HG02610 (cell line): ENCODE measurements around the gene TFAP2A.

Experiments used
- ATAC-seq: cut with Tn5 transposase; IDR thresholded peaks from one replicate; pipeline ENCODE4 v1.9.1; 2021; ENCODE audit warnings: mild to moderate bottlenecking, moderate library complexity; ENCODE audit not compliant: unreplicated experiment

Gene TFAP2A

DNA sequence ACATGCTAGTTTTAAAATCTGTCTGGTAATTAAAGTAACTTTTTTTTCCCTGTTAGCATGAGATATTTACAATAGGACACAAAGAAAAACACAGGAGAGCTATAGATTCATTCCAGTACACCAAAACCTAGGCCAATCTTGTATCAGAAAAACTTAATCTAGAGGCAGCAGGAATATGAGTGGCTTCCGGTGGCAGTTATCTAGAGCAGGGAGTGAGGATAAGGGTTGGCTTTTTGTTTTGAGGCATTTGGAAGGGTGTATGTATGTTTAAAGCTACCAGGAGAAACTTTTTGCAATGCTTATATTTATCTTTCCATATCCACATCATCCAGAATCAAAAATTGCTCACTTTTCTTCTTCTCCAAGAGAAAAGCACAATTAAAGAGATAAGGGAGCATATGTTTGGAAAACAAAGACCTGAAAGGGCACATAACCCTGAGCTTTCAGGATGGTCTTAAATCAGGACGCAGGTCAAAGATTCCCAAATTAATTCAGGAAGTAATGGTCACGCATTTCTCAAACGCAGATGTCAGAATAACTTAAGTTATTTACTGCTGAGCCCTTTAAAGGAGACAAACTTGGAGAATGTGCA is 13.1 kb downstream of the TFAP2A start:
- ATAC-seq, result no peak

DNA sequence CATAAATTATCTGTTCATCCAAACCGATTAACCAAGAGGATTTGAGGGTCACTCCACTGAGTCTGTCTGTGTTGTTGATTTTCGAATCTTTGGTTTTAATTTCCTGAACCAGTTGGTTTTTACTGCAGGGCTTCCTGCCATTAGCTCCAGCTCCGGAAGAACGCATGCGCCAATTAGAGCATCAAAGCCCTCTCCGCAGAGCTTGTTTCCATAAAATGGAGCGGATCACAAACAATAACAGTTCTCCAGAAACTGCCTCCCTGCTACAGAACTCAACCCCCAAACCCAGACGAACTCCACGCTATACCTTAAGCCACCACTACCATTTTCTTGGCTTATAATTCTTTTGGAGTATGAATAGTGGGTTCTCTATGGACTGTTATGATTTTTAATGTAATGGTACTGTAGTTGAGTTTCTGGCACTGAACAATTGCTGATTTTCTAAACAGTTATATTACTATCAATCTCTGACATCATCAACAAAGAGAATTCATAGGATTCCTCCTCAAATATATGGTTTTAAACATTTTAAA is 13.8 kb downstream of the TFAP2A start:
- ATAC-seq, result no peak

DNA sequence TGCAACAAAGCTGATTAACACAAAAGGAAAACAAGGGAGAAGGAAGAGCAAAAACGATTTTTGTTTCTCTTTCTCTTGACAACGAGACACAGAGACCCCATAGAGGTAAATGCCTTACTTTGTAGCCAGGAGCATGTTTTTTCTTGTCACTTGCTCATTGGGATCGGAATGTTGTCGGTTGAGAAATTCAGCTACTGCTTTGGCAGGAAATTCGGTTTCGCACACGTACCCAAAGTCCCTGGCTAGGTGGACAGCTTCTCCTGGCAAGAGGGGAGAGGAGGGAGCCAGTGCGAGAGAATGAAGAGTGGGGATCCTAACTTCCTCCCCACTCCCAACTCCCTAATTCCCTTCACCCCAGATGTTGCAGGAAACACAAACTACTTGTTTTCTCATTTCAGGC is 14.5 kb downstream of the TFAP2A start:
- no peak for ATAC-seq

DNA sequence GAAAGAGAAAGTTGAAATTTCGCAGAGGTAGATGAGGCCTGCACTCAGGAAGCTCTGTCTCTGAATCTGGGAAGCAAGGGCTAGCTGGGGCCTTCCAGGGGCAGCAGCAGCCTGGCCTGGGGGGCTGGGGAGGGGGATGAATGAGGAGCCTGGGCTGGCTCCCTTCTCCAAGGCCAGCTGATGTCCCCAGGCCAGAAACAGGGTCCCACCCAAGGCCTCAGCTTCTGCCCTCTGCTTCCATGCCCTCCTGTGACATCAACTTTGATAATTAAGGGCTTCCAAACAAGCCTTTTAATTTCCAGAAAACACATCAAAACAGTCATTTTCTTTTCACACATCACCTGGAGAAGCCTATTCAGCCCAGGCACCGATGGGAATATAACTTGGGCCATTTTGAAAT is 15.4 kb downstream of the TFAP2A start:
- ATAC-seq, result no peak

DNA sequence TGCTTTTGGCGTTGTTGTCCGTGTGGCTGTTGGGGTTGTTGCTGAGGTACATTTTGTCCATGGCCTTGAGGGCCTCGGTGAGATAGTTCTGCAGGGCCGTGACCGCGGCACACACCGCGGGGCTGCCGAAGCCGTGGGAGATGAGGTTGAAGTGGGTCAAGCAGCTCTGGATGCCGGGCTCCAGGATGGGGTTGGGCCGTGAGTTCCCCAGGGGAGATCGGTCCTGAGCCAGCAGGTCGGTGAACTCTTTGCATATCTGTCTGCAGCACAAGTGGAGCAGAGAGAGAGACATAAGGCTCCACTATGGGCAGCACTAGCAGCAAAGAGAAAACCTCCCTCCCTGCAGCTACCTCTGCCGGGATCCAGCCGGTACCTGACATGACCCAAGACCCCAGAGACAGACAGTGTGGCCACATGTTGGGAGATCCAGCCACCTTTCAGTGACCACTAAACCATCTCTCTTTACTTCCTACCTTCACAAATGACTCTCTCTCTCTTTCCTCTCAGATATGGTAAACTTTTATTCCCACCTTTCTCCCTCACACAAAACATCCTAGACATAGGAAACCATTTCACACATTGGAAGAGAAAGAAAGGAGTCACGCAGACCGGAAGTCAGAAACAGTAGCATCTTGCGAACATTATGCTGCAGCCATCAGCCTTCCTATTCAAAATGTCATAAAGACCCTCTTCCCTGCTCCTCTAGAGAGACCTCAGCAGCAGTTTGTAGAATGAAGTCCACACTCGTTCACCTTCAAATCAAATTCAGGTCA is 16.2 kb downstream of the TFAP2A start:
- no peak for ATAC-seq

DNA sequence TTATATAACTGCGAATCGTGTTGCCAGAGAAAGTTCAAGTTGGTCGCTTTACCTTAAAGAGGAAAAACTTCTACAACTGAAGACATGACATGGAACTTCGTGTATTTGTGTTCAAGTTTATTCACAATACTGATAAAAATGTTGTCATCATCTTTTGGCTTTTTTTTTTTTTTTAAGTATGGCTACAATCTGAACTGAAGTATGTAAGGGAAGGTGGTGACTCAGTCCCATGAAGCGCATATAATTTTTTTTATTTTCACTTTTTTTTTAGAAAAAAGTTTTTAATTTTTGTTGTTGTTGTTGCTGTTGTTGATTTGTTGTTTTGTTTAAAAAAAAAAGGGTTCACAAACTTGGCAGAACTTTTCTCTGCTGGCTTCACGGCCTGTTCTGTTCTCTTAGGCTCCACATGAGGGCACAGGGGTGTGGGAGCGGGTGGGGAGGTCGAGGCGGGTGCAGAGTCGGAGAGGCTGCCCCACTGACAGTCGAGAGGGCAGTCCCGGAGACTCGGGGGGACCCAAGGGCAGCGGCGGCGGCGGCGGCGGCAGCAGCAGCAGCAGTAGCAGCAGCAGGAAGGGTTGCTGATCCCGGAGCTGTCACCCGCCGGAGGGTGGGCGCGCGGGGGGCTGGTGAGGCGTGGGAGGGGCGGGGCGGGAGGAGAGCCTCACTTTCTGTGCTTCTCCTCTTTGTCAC is 17.0 kb downstream of the TFAP2A start:
- no peak for ATAC-seq

DNA sequence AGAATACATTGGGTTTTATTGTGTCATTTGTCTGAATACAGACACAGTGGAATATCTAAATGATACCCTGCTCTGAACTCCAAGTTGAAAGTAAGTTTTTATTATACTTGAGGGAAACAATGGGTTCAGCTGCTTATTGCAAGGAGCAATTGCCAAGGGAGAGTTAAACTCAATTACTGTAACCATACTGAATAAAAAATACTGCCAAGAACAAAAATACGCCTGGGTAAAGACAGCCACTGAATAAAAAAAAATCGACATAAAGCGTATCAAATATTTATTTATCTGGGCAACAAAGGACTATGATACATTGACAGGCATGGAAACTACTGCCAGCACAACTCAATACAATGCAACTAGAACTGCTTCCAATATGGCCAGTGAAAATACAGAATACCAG is 18.1 kb downstream of the TFAP2A start:
- ATAC-seq, result no peak

DNA sequence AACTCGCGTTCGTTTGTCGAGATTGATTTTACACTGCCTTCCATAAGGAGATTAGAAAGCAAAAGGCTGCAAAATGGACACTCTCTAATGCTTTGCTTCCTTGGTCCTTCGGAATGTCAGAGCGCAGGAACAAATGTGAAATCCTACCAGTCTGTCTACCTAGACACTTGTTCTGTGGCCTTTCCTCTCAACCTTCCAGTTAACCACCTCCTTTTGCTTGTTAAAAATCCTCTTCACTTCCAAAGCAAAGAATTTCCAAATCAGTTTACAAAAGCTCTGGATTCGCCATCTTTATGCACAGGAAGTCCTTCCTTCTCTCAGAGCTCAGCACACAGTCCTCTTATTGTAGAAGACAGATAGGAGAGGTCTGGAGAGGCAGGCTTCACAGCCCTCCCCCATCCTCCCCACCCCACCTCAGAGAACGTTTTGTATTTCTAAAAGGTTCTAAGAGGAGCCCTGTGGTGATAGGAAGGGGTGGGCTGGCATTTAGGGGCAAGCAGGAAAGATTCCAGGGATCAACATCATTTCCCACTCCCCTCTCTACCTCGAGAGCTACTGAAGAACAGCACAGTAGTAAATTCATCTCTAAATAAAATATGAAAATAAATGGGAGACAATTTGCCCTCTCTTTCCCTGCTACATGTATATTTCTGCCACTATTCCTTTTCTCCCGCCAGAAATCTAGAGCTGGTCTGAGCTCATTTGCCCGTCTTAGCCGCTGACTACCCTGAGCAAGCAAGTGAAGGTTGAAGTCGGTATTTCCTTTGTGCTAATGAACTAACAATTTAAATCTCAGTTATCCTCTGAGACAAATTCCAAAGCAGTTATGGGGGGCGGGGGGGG is 18.9 kb downstream of the TFAP2A start:
- ATAC-seq, result no peak

DNA sequence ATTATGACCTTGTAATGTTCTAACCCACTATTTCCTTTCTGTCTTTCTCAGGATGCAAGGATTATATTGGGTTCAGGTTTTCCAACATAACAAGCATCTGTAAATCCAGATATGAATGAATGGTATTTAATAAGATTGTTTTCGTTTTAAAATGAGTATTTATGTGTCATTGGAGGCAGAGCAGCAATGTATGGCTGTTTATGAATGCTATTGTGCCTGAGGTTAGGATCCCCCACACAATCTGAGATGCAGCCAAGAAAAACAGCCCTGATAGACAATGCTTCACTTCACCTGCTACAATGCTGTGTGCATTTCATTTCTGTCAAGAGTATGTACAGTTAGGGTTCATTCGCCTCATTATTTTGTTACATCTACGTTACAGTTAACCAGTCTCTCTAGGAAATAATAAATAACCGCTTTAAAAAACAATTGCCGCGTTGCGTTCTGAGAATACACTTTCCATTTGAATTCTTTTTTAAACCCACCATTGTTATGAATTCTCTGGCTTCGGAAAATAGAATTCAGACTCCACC is 19.6 kb downstream of the TFAP2A start:
- ATAC-seq, result no peak

DNA sequence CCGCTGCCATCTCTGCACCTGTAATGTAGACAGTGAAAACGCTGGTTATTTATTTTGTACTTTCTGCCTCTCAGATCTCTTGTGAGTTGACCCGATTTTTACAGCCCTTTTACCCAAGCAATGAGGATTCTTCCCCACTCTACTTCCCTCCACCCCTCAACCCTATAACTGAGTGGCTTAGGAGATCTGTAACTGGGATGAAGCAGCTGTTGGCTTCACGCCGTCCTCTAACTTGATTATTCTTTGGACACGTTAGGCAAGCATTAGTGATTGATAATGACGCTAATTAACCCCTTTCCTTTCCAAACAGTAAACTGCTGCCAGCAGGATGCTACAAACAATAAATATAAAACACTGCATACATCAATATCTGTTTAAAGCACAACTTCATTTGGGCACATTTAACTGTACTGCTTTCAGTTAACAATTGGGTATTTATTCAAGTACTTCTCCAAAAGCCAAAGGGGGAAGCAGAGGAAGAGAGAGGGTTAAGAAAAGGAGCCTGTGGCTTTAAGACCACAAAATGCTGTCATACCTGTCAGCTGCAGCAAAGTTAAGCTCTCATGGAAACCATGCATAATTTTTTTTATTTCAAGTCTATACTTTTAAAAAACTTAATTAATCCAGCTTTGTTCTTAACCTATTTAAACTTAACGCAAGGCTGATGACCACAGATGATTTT is 21.2 kb downstream of the TFAP2A start:
- ATAC-seq, result no peak

DNA sequence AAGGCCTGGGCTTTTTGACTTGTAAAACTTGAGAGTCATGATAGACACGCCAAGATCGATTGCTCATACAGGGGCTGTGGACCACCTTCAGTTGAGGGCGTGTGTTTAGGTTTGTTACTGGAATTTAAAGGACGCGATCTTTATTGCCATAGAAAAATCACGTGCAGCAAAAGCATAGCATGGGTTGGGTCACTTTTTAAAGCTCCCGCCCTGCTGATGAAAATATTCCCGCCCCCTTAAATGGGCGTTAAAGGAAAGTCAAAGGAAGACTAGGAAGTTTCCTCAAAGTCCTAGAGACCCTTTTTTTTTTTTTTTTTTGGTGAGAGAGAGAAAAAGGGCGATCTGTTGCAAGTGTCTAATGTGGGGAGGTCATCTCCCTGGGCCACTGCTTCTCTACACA is 23.1 kb downstream of the TFAP2A start:
- ATAC-seq, result no peak

DNA sequence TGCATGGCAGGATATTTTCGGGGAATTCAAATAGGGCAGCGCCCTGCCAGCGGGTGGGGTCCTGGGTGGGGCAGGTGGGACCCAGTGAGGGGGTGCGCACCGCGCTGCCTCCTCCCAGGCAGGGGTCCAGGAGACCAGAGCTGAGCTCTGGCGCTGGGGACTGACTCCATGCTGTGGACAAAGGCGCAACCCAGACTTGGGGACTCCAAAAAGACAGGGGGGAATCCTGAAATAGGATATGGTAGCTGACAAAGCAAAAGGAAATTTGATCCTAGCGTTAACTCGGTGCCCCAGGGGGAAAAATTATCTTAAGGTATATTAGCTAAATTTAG is 23.6 kb downstream of the TFAP2A start:
- no peak for ATAC-seq

DNA sequence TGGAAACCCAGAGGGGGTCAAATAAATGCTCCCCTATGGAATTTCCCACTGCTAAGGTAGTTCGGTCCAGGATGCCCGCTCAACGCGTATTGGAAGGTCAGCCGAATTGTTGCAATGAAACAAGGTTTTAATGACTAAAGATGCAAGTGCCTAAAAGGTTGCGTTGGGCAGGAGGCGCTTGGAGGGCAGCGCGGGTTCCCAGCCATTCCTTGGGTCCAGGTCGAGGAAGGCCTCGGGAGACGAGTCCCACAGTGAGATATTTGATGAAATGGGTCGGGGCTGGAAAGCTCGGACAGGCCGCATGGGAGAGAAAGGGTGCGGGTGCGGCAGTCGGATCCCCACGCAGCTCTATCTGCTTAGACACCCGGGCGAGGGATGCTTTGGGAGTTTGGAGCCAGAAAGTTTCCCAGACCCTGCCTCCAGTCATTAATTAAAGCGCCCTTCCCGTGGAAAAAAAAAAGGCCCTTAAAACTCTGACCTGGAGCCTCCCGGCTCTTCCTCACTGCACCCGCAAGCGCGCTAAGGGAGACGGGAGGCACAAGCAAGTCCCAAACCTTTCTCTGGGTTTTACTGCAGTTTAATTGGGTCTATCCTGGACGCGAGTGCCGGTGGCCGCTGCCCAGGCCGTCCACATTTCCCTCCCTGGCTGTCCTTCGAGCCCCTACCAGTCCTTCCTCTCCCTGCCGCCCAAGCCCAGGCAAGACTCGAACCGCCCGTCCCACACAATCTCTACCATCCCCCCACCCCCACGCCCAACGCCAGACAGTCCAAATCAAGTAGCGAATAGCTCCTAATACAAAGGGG is 24.2 kb downstream of the TFAP2A start:
- no peak for ATAC-seq

DNA sequence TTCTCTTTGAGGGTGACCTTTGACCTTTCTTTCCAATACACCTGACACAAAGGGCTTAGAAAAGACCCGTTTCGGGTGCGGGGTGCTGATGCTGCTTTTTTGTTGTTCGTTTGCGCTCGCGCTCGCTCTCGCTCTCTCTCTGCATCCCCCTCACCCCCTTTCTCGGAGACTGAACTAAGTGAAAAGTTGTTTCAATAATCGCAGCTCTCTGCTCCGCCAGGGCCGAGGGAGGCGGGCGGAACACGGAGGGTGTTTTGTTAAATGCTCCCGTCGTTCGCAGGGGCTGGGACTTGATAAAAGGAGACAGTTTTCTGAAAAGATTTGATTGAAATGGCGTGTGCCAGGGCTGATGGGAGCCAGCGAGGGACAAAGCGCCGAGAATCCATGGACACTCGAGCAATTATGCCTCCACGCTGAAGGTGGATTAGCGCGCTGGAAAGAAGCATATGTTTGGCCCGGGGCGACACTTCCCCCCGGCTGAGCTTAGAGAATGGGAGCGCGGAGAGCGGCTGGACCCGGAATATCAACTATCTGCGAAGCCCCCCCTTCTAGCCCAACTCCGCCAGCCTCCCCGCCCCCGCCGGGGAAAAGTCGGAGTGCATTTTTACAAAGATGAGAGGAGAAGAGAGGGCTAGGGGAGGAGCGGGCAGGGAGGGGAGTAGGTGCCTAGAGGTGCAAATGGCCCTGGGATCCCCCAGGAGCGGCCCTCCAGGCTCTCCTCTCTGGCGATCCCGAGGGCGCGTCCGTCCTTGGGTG is 25.0 kb downstream of the TFAP2A start:
- no peak for ATAC-seq

DNA sequence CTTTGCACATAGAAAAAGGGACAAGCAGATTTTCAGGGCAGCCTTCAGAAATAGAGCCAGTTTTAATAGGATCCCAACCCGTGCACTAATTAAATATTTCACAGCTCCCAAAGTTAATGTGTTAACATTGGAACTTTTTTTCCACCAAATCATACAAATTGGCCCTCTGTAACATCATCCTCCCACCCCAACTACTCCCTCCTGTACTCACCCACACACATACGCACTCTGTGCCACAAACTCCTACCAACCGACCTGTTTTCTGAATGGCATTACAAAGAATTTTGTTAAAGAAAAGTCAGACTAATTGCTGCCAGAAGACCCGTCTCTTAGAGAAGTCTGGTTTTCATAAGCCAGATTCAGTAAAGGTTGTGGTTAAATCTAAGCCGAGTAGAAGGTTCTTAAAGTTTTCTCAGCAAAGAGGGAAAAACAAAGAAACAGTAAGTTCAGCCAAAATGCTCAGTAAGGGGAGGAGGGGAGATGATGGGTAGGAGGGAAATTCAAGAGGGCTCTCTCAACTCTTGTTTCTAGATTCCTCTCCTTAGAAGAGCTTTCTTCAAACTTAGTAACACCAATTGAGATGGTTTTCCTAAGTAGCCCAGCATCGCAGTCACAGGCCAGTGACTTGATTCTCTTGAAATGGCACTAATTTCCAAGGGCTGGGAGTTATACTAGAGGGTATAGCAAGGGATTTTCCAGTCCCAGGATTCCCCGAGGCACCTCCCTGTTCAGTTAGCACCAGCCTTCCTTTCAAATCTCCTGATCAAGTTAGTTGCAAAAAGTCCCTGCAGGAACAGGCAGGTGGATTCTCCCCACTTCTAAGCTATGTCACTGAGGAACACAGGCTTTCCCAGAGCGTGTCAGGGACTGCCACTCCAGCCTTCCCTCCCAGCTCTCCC is 27.9 kb downstream of the TFAP2A start:
- ATAC-seq, result no peak

DNA sequence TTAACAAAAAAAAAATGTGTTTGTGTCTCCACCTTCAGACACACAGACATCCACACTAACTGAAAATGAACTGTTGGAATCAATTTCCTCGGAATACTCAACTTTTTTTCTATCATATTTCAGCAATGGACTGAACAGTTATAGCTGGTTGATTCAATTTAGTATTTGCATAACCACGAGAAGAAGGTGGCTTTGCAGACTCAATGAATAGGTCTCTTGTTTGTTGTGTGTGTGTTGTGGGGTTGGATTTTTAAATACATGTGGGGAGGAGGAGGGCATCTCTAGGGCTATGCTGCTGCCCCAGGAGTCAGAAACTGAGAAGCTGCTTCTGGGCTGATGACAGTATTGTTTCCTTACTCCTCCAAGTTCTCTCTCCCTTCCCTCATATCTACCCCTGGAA is 28.7 kb downstream of the TFAP2A start:
- no peak for ATAC-seq

DNA sequence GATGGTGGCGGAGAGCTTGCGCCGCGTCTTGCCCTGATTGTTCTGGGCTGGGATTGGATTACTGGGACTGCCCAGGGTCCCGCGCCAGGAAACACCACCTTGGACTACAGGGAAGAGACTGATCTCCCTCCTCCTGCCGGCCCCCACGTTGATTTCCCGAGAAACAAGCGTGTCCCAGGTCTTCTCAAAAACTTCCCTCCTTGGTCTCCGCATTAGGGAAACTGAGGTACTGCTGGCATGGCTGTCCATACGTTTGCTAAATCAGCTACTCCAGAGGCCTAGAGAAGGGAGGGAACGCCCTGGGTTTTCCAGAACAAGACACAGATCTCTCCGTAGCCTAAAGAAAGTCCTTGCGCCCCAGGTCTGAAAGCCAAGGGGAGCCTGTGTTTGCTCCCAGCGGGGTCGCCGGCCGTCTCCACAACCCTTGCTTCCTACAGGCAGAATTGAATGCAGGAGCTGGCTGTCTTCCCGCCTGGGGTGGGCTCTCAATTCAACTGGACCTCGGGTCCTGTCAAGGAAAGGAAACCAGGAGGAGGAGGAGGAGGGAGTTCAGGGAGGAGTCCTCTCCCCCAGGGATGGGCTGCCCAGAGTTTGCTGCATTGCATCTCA is 29.2 kb downstream of the TFAP2A start:
- no peak for ATAC-seq
